ENCODE measurements around the gene MSI2.

GRCh38 chr17:57234739-57235092, 21.6 kb upstream of the MSI2 start:
- TF ChIP-seq EZH2 (IDR thresholded peaks at IDR 0.05; ENCODE audit: insufficient read depth, low read length) (no peak), CTCF (IDR thresholded peaks at IDR 0.05; ENCODE audit: insufficient read depth, low read depth, low read length) (no peak)
